GM18517 (cell line): ENCODE results near the gene GALNT1.

Source experiments
- ATAC-seq: cut with Tn5 transposase; IDR thresholded peaks from one replicate; pipeline ENCODE4 v1.9.1; 2021; ENCODE audit warnings: mild to moderate bottlenecking, moderate library complexity; ENCODE audit not compliant: unreplicated experiment

The GALNT1 gene

GRCh38 chr18:35581898-35582641, 530 bp downstream of the GALNT1 start:
- no peak for ATAC-seq

- no peak for ATAC-seq
Measured at GRCh38 chr18:35582899-35583558, 1.5 kb downstream of the GALNT1 start.

GRCh38 chr18:35584735-35585134, 3.2 kb downstream of the GALNT1 start:
- no peak for ATAC-seq

DNA sequence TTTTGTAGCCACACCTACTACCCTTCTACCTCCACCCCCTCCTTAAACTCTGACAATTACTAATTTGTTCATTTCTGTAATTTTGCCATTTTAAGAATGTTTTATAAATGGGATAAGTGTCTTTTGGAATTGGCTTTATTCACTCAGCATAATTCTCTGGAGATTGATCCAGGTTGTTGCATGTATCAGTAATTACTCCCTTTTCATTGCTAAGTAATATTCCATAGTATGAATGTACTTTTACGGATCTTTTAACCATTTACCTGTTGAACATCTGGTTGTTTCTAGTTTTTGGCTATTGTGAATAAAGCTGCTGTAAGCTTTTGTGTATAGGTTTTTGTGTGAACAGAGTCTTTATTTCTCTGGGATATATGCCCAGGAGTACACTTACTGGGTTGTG, 4.1 kb downstream of the GALNT1 start:
- ATAC-seq: no peak

GRCh38 chr18:35588122-35588521, 6.6 kb downstream of the GALNT1 start:
- no peak for ATAC-seq

DNA sequence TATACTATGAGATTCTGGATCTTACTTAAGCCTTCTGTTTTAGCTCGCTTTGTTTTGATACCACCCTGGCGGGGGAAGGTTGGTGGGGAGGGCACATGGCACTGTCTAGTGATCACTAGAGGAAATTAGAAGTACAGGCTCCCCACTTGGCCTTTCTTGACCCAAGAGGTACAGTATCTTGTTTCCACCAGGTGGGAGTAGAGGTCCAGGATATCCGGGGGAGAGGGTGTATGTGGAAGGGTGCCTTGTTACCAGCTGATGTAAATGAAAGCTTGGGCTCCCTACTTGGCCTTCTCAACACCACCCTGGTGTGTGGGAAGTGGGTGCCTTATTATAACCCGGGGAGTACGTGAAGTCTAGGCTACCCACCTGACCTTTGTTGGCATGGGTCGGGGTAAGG, 7.5 kb downstream of the GALNT1 start:
- no peak for ATAC-seq

- no peak for ATAC-seq
Measured at GRCh38 chr18:35589546-35589945, 8.0 kb downstream of the GALNT1 start.

- no peak for ATAC-seq
Measured at GRCh38 chr18:35590935-35591334, 9.4 kb downstream of the GALNT1 start.

DNA sequence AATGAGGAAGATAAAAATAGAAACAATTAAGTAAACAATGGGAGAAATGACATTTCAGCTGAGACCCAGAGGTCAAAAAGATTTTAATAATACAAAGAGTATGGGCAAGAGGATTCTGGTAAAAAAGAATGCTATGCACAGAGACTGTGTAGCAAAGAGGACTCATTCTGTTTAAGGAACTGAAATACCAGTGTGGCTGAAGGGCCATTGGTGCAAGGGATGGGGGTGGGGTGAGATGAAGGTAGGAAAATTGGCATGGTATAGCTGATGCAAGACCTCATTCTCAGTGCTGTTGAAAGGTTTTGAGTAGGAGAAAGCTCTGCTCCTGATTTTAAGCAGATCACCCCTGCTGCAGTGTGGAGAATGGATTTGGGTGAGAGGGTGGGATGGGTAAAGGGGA, 10.8 kb downstream of the GALNT1 start:
- peak; percentile 96 for ATAC-seq

DNA sequence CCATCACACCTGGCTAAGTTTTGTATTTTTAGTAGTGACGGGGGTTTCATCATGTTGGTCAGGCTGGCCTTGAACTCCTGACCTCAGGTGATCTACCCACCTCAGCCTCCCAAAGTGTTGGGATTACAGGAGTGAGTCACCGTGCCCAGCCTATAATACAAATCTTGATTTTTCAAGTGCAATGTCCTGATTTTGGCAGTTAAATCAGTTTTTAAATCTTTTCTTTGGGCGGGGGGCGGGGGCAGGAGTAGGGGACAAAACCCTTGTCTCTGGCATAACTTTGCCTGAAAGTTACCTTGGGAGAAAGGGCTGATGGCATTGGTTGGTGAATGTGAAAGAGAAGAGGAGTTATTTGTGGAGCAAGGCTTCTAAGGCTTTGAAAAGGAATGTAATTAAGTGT, 12.3 kb downstream of the GALNT1 start:
- ATAC-seq: no peak

- ATAC-seq: no peak
Measured at GRCh38 chr18:35597758-35598157, 16.2 kb downstream of the GALNT1 start.

GRCh38 chr18:35602193-35602820, 20.8 kb downstream of the GALNT1 start:
- ATAC-seq: no peak

DNA sequence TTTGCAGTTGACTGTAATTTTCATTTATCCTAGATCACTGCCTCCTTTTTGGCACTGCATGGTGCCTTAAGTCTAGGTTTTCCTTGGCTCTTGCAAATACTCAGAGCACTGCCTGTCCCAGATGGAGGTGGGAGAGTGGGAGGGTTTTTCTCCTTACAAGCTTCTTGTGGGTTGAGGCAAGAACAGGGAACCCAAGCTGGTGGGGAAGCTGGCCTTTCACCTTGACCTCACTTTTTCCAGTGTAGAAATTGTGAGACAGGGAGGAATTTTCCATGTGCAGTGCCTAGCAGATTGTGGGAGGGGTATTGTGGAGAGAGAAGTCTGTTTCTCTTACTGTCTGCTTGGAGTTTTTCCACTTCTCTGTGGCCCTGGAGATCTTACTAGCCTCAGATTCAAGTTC, 21.5 kb downstream of the GALNT1 start:
- no peak for ATAC-seq

DNA sequence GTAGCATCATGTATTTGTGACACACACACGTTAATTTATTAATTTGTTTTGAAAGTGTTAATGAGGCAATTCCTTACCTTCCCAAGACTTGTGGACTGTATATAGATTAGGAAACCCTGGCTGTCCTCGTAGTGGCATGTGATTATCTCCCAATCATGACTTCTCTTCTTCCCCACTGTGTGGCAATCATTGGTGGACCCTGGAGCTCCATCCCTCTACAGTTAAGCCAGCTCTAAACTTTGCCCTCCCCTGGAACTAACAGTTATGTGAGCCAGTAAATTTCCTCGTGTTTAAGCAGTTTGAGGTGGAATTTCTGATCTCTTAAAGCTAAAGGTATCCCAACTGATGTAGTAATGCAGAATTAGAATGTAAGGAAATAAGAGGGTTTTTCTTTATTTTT, 22.0 kb downstream of the GALNT1 start:
- ATAC-seq: no peak

- ATAC-seq: no peak
Measured at GRCh38 chr18:35604369-35604768, 22.8 kb downstream of the GALNT1 start.

GRCh38 chr18:35605686-35606417, 24.3 kb downstream of the GALNT1 start:
- ATAC-seq: no peak

- ATAC-seq: no peak
Measured at GRCh38 chr18:35609236-35609635, 27.7 kb downstream of the GALNT1 start.

DNA sequence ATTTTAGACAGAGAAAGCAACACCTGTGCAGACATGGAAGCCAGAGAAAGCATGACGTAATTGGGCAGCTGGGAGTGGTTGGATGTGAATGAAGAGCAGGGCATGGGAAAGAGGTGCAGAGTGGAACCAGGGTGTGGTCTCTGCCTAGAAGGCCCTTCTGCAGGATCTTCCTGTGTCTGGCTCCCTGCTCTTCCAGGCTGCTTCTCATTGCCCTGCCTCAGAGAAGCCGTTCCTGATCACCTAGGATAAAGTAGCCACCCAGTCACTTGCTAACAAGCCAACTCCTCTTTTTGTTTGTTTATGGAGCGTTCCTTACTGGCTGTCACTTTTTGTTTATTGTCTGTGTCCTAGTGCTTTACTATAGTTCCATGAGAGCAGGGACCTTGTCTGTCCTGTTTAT, 28.5 kb downstream of the GALNT1 start:
- no peak for ATAC-seq

DNA sequence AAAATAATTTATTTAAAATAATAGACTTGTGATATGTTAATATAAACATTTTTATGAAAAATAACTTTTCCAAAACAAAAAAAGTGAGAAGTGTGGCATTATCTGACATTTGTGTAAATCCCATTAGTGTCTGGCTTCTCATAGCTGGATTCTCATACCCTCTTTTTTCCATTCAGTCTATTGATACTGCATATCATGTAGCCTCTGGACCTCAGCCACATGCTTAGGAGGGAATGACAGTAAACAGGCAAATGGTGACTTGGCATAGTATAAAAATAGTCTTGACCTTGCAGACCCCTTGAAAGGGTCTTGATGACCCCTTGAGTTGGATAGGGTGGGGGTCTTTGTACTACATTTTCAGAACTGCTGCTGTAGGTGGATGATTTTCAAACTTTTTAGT, 29.2 kb downstream of the GALNT1 start:
- no peak for ATAC-seq

GRCh38 chr18:35611518-35611917, 30.0 kb downstream of the GALNT1 start:
- no peak for ATAC-seq

GRCh38 chr18:35616074-35616473, 34.5 kb downstream of the GALNT1 start:
- no peak for ATAC-seq
